Suprapubic skin (tissue), 4 donors: ENCODE results near the gene SLC15A1.

Experiments
- CTCF ChIP-seq, 2 donors: fragments of 200-600 bp in 1 of 2; fragments of 450-650 bp in 1 of 2; sonication (generic) in 1 of 2; IDR thresholded peaks; one replicate each; pipeline ENCODE4 v1.5.1; 2016 to 2019; ENCODE audit warnings: antibody characterized with exemption in 2 of 2, mild to moderate bottlenecking in 1 of 2, moderate library complexity in 1 of 2
- EP300 ChIP-seq: sonication (generic); formaldehyde crosslinking; IDR thresholded peaks from one replicate; pipeline ENCODE4 v1.6.1; 2017; ENCODE audit warnings: antibody characterized with exemption
- POLR2A ChIP-seq, 2 donors: fragments of 450-650 bp; IDR thresholded peaks; one replicate each; pipeline ENCODE4 v1.6.1; 2017; ENCODE audit warnings: antibody characterized with exemption in 2 of 2, mild to moderate bottlenecking in 2 of 2, moderate library complexity in 2 of 2
- POLR2AphosphoS5 ChIP-seq, 3 donors: sonication (generic); formaldehyde crosslinking; IDR thresholded peaks; one replicate each; pipeline ENCODE4 v1.6.1; 2017; ENCODE audit warnings: antibody characterized with exemption in 3 of 3

GRCh38 chr13:98741741-98742435 is 10.6 kb downstream of the SLC15A1 start:
- TF ChIP-seq POLR2A (IDR thresholded peaks at IDR 0.05) (no peak), CTCF (IDR thresholded peaks at IDR 0.05) (no peak), POLR2AphosphoS5 (IDR thresholded peaks at IDR 0.05) (no peak), EP300 (no peak)
